Stromal cell of bone marrow (primary cell): ENCODE results near the gene TCAP.
"Not testable (repeated sequence)": the region's sequence is repeated elsewhere in the genome, so short reads cannot be mapped to it uniquely, and the experiment has no call there.

Experiments used
- DNase-seq: peaks from one replicate; pipeline ENCODE4 v3.0.0-alpha.2; 2012; ENCODE audit warnings: low read depth

The TCAP gene

GRCh38 chr17:39684369-39685192 lies 19.4 kb downstream of the TCAP start:
- no peak for DNase-seq

- no peak for DNase-seq
These were observed 22.0 kb downstream of the TCAP start for GRCh38 chr17:39687101-39687545.

- DNase-seq: peak; percentile 82
These were observed 22.7 kb downstream of the TCAP start, which contains the start of gene PGAP3 for GRCh38 chr17:39687546-39688474. PGAP3 (minus strand) TSS chr17:39688057; CDS start chr17:39688014, 43 bp downstream.

- DNase-seq: no peak
These were observed 23.3 kb downstream of the TCAP start for GRCh38 chr17:39688475-39688835.

GRCh38 chr17:39688945-39689344 lies 23.8 kb downstream of the TCAP start:
- no peak for DNase-seq

GRCh38 chr17:39694593-39694992 lies 29.4 kb downstream of the TCAP start:
- no peak for DNase-seq

- no peak for DNase-seq
These were observed 29.9 kb downstream of the TCAP start for GRCh38 chr17:39695089-39695474.

GRCh38 chr17:39696731-39697130 lies 31.6 kb downstream of the TCAP start:
- no peak for DNase-seq

- no peak for DNase-seq
These were observed 32.8 kb downstream of the TCAP start for GRCh38 chr17:39697961-39698360.

GRCh38 chr17:39699157-39699817 lies 34.1 kb downstream of the TCAP start:
- DNase-seq: not testable (repeated sequence)

GRCh38 chr17:39699818-39700147 lies 34.6 kb downstream of the TCAP start, which contains the start of gene ERBB2:
ERBB2 (plus strand) TSS chr17:39700064; CDS start chr17:39700239, 175 bp downstream.
- peak; percentile 66 for DNase-seq

- no peak for DNase-seq
These were observed 35.2 kb downstream of the TCAP start for GRCh38 chr17:39700148-39700987.

GRCh38 chr17:39701012-39701783 lies 36.0 kb downstream of the TCAP start:
- DNase-seq: no peak

- DNase-seq: no peak
These were observed 36.8 kb downstream of the TCAP start for GRCh38 chr17:39701784-39702422.

- no peak for DNase-seq
These were observed 38.0 kb downstream of the TCAP start for GRCh38 chr17:39702901-39703893.

GRCh38 chr17:39703913-39704312 lies 38.8 kb downstream of the TCAP start:
- no peak for DNase-seq

- DNase-seq: no peak
These were observed 39.8 kb downstream of the TCAP start for GRCh38 chr17:39704821-39705551.

GRCh38 chr17:39705786-39706348 lies 40.7 kb downstream of the TCAP start:
- DNase-seq: no peak
